HepG2 (cell line): ENCODE data around the gene ADGRV1. TPM values are rescaled to one million over a fixed set of nuclear protein-coding genes. Genes with fewer than 3 reads are reported as not detected.

Source experiments
- ATAC-seq: fragments of 200-7000 bp; cut with Tn5 transposase; 3 replicates; pipeline ENCODE4 v1.9.1; 2020; ENCODE audit warnings: mild to moderate bottlenecking, moderate library complexity
- BruUV-seq: library from RNA; stranded (reverse); fragments of 400-500 nt; replicated peaks from 2 replicates; lab custom pipeline; 2021; lab: Mats Ljungman, UMichigan
- CTCF ChIA-PET: fragments of 300-600 bp; formaldehyde crosslinking; extraction: SDS; loops from one replicate; lab custom pipeline; 2021; ENCODE audit warnings: low total read pairs, inconsistent platforms, low intra/inter-chr PET ratio; lab: Yijun Ruan, JAX
- POLR2A ChIA-PET: fragments of 350-600 bp; sonication (Branson Sonifier 250); formaldehyde crosslinking; loops from one replicate; lab custom pipeline; 2020; ENCODE audit warnings: antibody characterized with exemption, inconsistent platforms; lab: Yijun Ruan, JAX
- DNase-seq: peaks from one replicate; pipeline ENCODE4 v3.0.0-alpha.2; 2015; ENCODE audit warnings: low spot score
- FAIRE-seq: peaks from 3 replicates; lab custom pipeline; 2011; peaks lifted over from hg19 to GRCh38; lab: Jason Lieb, UNC
- H2AFZ ChIP-seq: one replicate; pipeline ENCODE4 v1.6.1; 2011; ENCODE audit warnings: low read length, inconsistent platforms
- H3K27ac ChIP-seq: fragments of 300-600 bp; 3 replicates; pipeline ENCODE4 v1.8.0; 2011; ENCODE audit warnings: mixed run types, mild to moderate bottlenecking, mixed read lengths, low read length, inconsistent platforms; ENCODE audit not compliant: insufficient read depth; ENCODE audit errors: extremely low read length
- H3K27me3 ChIP-seq, 2 experiments: fragments of 200-600 bp in 1 of 2; 2 replicates in 1 of 2; 3 replicates in 1 of 2; pipeline versions ENCODE4 v1.6.0 to v1.8.0; 2011; ENCODE audit warnings: low read length in 2 of 2, mild to moderate bottlenecking in 2 of 2, moderate library complexity in 2 of 2, inconsistent platforms in 1 of 2; ENCODE audit not compliant: insufficient read depth in 2 of 2, control insufficient read depth in 1 of 2
- H3K36me3 ChIP-seq, 2 experiments: fragments of 200-600 bp in 1 of 2; replicated peaks in 1 of 2; 2 replicates in 1 of 2; 3 replicates in 1 of 2; pipeline versions ENCODE4 v1.5.1 to v1.8.0; 2011; ENCODE audit warnings: low read length in 2 of 2, inconsistent platforms in 1 of 2; ENCODE audit not compliant: insufficient read depth in 2 of 2, control insufficient read depth in 1 of 2
- H3K4me1 ChIP-seq: 2 replicates; pipeline ENCODE4 v1.5.1; 2012; ENCODE audit warnings: low read length, inconsistent platforms; ENCODE audit not compliant: insufficient read depth
- H3K4me2 ChIP-seq: 2 replicates; pipeline ENCODE4 v1.6.0; 2011; ENCODE audit warnings: low read depth, low read length, inconsistent platforms
- H3K4me3 ChIP-seq, 3 experiments: fragments of 200-600 bp in 1 of 3; sonication (generic), shearing (Covaris generic) in 1 of 3; replicated peaks in 1 of 3; 2 replicates each; pipeline ENCODE4 v1.5.1; 2011 to 2016; ENCODE audit warnings: low read length in 3 of 3, inconsistent platforms in 2 of 3, low read depth in 2 of 3, mild to moderate bottlenecking in 2 of 3, control low read depth in 1 of 3, mixed read lengths in 1 of 3; ENCODE audit not compliant: insufficient read depth in 1 of 3
- H3K79me2 ChIP-seq: one replicate; pipeline ENCODE4 v1.6.1; 2011; ENCODE audit warnings: low read length, inconsistent platforms; ENCODE audit not compliant: insufficient read depth
- H3K9ac ChIP-seq: 2 replicates; pipeline ENCODE4 v1.6.0; 2011; ENCODE audit warnings: mild to moderate bottlenecking, low read depth, low read length, inconsistent platforms; ENCODE audit not compliant: insufficient read depth
- H3K9me3 ChIP-seq: 2 replicates; pipeline ENCODE4 v1.5.1; 2012; ENCODE audit warnings: mild to moderate bottlenecking, low read length
- H4K20me1 ChIP-seq: 2 replicates; pipeline ENCODE4 v1.6.0; 2011; ENCODE audit warnings: inconsistent platforms, mild to moderate bottlenecking, low read length, moderate library complexity; ENCODE audit not compliant: insufficient read depth
- ATF2 ChIP-seq: sonication (generic); formaldehyde crosslinking; IDR thresholded peaks from 2 replicates; pipeline ENCODE4 v1.4.0; 2020; ENCODE audit warnings: missing genetic modification reagents
- ERF ChIP-seq: IDR thresholded peaks from 2 replicates; pipeline ENCODE4 v1.6.1; 2018; ENCODE audit warnings: missing biosample characterization, missing genetic modification reagents
- GATA4 ChIP-seq: sonication (generic); IDR thresholded peaks from 2 replicates; pipeline ENCODE4 v1.6.1; 2016; ENCODE audit warnings: antibody characterized with exemption, low read depth, borderline replicate concordance
- HNRNPUL1 ChIP-seq: fragments of 200-400 bp; formaldehyde crosslinking; IDR thresholded peaks from 2 replicates; pipeline ENCODE4 v1.6.1; 2017; ENCODE audit warnings: low read depth, mild to moderate bottlenecking, low read length, moderate library complexity
- KAT8 ChIP-seq: IDR thresholded peaks from 2 replicates; pipeline ENCODE4 v1.6.1; 2016; ENCODE audit warnings: missing genetic modification reagents, missing compliant biosample characterization
- MLXIP ChIP-seq: sonication (generic); formaldehyde crosslinking; IDR thresholded peaks from 2 replicates; pipeline ENCODE4 v1.9.0; 2021; ENCODE audit warnings: missing genetic modification reagents, borderline replicate concordance
- PCBP2 ChIP-seq: fragments of 200-400 bp; formaldehyde crosslinking; optimal IDR thresholded peaks from 2 replicates; pipeline ENCODE3; 2018; ENCODE audit warnings: low read length, low read depth; ENCODE audit not compliant: poor library complexity, severe bottlenecking
- U2AF1 ChIP-seq: fragments of 200-400 bp; formaldehyde crosslinking; optimal IDR thresholded peaks from 2 replicates; pipeline ENCODE3; 2017; ENCODE audit warnings: mild to moderate bottlenecking, low read depth, low read length
- ZBTB7B ChIP-seq: sonication (generic); formaldehyde crosslinking; IDR thresholded peaks from 2 replicates; pipeline ENCODE4 v1.4.0; 2020; ENCODE audit warnings: missing genetic modification reagents
- ZKSCAN5 ChIP-seq: sonication (generic); formaldehyde crosslinking; IDR thresholded peaks from 2 replicates; pipeline ENCODE4 v1.5.1; 2020; ENCODE audit warnings: mild to moderate bottlenecking, missing genetic modification reagents
- ZNF431 ChIP-seq: sonication (generic); formaldehyde crosslinking; IDR thresholded peaks from 2 replicates; pipeline ENCODE4 v1.9.0; 2022; ENCODE audit warnings: missing genetic modification reagents, low read depth, mild to moderate bottlenecking, borderline replicate concordance
- ZNF609 ChIP-seq: sonication (generic); formaldehyde crosslinking; IDR thresholded peaks from 2 replicates; pipeline ENCODE4 v1.4.0; 2020; ENCODE audit warnings: mild to moderate bottlenecking, missing genetic modification reagents, borderline replicate concordance
- ZSCAN12 ChIP-seq: sonication (generic); formaldehyde crosslinking; IDR thresholded peaks from 2 replicates; pipeline ENCODE4 v1.9.0; 2021; ENCODE audit warnings: mild to moderate bottlenecking, missing genetic modification reagents
- ZSCAN20 ChIP-seq: sonication (generic); formaldehyde crosslinking; IDR thresholded peaks from 2 replicates; pipeline ENCODE4 v1.4.0; 2020; ENCODE audit warnings: missing genetic modification reagents, mild to moderate bottlenecking, borderline replicate concordance
- ZSCAN25 ChIP-seq: sonication (generic); formaldehyde crosslinking; IDR thresholded peaks from 2 replicates; pipeline ENCODE4 v1.8.0; 2022; ENCODE audit warnings: mild to moderate bottlenecking, missing genetic modification reagents
- in situ Hi-C: cut with HindIII; loops from 2 replicates; pipeline ENCODE4 v1.10.0; 2017; ENCODE audit warnings: low pct_unique_long_range_greater_than_20kb; ENCODE audit not compliant: extremely low pct_ligation_motif_present
- intact Hi-C: fragments of 100-400 bp; cut with micrococcal nuclease; formaldehyde crosslinking; loops from one replicate; pipeline ENCODE4 v1.10.0; 2022; ENCODE audit not compliant: unreplicated experiment
- polyA plus RNA-seq, 8 experiments: library from polyadenylated mRNA; depleted of rRNA in 3 of 8; stranded (reverse) in 7 of 8; unstranded in 1 of 8; fragments of >200 nt; fragmentation: Illumina TruSeq in 4 of 8; extraction: Trizol in 4 of 8; gene quantifications; 2 replicates each; pipeline versions ENCODE4 v1.2.1 to v1.2.3, GENCODE V29; 2011 to 2016; ENCODE audit warnings: low read depth in 4 of 8, missing spikeins in 1 of 8, mixed read lengths in 1 of 8; ENCODE audit not compliant: insufficient read depth in 1 of 8
- total RNA-seq, 5 experiments: library from RNA; depleted of rRNA; stranded (reverse); fragments of >200 nt; fragmentation: Illumina TruSeq; extraction: Trizol; gene quantifications; 2 replicates each; pipeline ENCODE4 v1.2.3, GENCODE V29; 2016; ENCODE audit warnings: low read depth in 1 of 5

ADGRV1 gene
- total and polyA plus RNA-seq, 2 of the 13 experiments (the other 11 are each of a cell fraction or from before 2014, with no cell fraction given) = 1.7 to 3.9 TPM

- TF ChIP-seq ZNF609 (CRISPR knock-in tag) (no peak), PCBP2 (no peak)
These were observed 398.0 kb downstream of the ADGRV1 start (continued) for GRCh38 chr5:90956511-90957097.

GRCh38 chr5:90957906-90958305 lies 399.3 kb downstream of the ADGRV1 start:
- H3K27me3 ChIP-seq = no peaks in the 10 kb centered on the region
- no peak for FAIRE-seq
- in situ Hi-C loops (no loop called here), intact Hi-C loops (no loop called here)
- H4K20me1 ChIP-seq = no peaks in the 10 kb centered on the region
- no peak overlapping the region for H3K4me3 ChIP-seq
- H3K27ac ChIP-seq = no peak overlapping the region
- H2AFZ ChIP-seq = no peak overlapping the region
- CTCF ChIA-PET = no interaction called here
- ATAC-seq = no peak
- H3K79me2 ChIP-seq = no peaks in the 10 kb centered on the region
- POLR2A ChIA-PET = no interaction called here
- no peak overlapping the region for H3K9ac ChIP-seq
- peaks cover 5% of the 10 kb centered on the region; the same call in 1 of the 2 replicates for H3K9me3 ChIP-seq
- no peak overlapping the region for H3K4me2 ChIP-seq
- DNase-seq = no peak
- no peaks in the 10 kb centered on the region for H3K36me3 ChIP-seq
- peaks cover 9% of the 10 kb centered on the region for H3K4me1 ChIP-seq
- BruUV-seq = no TSS peak
- TF ChIP-seq ZKSCAN5 (no peak), ZNF431 (CRISPR knock-in tag) (no peak), ERF (CRISPR knock-in tag) (no peak), ZBTB7B (CRISPR knock-in tag) (no peak), KAT8 (CRISPR knock-in tag) (no peak), ZSCAN12 (CRISPR knock-in tag) (no peak), U2AF1 (no peak), MLXIP (CRISPR knock-in tag) (no peak), ZSCAN20 (CRISPR knock-in tag) (no peak), HNRNPUL1 (no peak), GATA4 (no peak), ATF2 (CRISPR knock-in tag) (no peak), ZSCAN25 (CRISPR knock-in tag) (no peak)
